ENCODE results near the gene NUDT16L1.

DNA sequence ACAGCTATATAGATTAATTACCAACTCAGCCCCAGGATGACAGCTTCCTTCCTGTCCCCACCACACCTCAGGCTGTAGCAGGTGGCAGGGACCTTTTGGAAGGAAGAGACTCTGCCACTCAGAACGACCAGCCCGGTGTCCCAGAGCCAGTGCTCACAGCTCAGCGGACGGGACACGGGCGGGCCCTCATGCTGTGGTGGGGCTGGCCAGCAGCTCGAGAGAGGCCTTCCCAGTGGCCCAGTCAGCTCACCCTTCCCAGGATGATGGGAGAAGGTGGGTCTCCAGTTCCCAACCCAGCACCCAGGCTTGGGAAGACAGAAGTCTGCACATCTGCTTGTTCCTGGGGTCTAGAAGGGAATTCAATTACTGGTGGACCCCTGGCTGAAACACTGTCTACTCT is 10.5 kb downstream of the NUDT16L1 start:
- no peak for TF ChIP-seq POLR2A (IDR thresholded peaks at IDR 0.05)
- TF ChIP-seq, protein P1, sequence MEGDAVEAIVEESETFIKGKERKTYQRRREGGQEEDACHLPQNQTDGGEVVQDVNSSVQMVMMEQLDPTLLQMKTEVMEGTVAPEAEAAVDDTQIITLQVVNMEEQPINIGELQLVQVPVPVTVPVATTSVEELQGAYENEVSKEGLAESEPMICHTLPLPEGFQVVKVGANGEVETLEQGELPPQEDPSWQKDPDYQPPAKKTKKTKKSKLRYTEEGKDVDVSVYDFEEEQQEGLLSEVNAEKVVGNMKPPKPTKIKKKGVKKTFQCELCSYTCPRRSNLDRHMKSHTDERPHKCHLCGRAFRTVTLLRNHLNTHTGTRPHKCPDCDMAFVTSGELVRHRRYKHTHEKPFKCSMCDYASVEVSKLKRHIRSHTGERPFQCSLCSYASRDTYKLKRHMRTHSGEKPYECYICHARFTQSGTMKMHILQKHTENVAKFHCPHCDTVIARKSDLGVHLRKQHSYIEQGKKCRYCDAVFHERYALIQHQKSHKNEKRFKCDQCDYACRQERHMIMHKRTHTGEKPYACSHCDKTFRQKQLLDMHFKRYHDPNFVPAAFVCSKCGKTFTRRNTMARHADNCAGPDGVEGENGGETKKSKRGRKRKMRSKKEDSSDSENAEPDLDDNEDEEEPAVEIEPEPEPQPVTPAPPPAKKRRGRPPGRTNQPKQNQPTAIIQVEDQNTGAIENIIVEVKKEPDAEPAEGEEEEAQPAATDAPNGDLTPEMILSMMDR (IDR thresholded peaks at IDR 0.05), result no peak

All from adrenal gland (tissue), 5 donors.